ENCODE measurements around the gene TLR9. TPM values are rescaled to one million over a fixed set of nuclear protein-coding genes. Genes with fewer than 3 reads are reported as not detected.

TLR9 gene
- total and polyA plus RNA-seq, 5 donors, result 0.05 to 0.24 (median 0.19) TPM

DNA sequence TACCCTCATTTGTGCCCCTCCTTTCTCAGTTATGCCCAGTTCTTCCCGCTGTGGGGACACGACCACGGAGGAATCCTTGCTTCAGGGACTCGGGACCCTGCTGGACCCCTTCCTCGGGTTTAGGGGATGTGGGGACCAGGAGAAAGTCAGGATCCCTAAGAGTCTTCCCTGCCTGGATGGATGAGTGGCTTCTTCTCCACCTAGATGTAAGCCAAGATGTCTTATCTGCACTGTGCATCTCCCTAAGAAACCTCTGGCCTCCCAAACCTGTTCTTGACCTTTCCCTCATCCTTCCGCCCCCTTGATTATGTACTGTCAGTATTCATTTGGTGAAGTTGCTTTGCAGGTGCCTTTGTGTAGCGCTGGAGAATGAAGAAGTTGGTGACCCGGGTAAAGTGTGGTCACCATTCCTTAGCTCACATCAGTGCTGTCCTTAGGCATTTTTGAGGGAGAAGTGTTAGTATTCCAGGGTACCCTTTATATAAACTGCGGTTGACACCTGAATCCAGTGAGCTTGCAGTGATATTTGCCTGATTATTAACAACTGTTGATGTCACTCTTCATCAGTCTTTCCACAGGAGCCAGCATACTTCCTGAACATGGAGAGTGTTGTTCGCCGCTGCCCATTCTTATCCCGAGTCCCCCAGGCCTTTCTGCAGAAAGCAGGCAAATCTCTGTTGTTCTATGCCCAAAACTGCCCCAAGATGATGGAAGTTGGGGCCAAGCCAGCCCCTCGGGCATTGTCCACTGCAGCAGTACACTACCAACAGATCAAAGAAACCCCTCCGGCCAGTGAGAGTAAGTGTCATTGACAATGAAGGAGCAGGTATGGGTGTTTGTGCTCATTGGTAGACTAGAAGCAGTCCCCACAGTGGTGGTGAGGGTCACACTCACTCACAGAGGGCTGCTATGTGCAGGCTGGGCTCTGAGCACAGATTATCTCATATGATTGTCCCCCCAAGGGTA, 26.5 kb downstream of the TLR9 start:
- DNase-seq (peak in 1 of 3 donors; percentile 10), ATAC-seq (no peak)
- H3K27ac ChIP-seq (ENCODE audit: low read length), result no peak overlapping the region
- intact Hi-C loops (cut with DNase I), result no loop called here
- H3K4me1 ChIP-seq (ENCODE audit: control insufficient read depth, insufficient read depth, low read length), result peaks cover 14% of the 10 kb centered on the region
- no peaks in the 10 kb centered on the region for H3K27me3 ChIP-seq (ENCODE audit: control insufficient read depth, insufficient read depth)
- WGBS, result 37% methylated on average over 14 of the region's 14 CpGs
- peak overlapping the region; percentile 67 for H3K4me3 ChIP-seq (ENCODE audit: low read length)
- no peaks in the 10 kb centered on the region for H3K9me3 ChIP-seq (ENCODE audit: control insufficient read depth, low read length)

DNA sequence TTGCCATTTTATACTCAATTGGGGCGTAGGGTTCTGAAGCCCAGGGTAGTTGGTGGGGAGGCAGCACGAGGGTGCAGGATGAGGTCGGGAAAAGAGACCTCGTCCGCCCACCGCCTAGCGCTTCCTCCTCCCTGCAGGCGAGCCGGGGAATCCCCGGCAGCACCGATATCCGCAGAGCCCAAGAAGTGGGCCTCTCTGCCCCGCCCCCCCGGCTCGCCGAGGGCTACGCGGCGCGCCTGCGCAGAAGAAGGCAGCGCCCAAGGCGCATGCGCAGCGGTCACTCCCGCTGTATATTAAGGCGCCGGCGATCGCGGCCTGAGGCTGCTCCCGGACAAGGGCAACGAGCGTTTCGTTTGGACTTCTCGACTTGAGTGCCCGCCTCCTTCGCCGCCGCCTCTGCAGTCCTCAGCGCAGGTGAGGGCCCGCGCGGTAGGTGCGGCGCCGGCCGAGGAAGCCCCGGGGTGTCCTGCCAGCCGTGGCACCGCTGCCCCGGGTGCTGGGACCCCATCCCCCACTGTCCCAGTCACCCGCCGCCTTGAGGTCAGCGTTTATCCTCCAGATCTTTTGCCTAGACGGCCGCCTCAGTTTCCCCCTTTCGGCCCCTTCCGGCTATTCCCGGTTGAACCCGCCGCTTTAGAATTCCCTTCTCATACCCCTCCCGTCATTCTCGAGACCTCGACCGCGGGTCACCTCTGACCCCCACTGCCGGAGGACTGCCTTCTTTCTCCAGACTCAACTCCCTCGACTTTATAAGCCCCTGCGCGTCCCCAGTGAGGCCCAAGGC, 27.4 kb downstream of the TLR9 start, which contains the start of gene ALAS1:
TSS of gene ALAS1 (plus strand) at position 319 of the 784 bp plus-strand sequence. CDS start 1,082 bp downstream, outside the sequence.
- 1% methylated on average over 71 of the region's 71 CpGs for WGBS
- peak; percentile 88 for ATAC-seq
- no peaks in the 10 kb centered on the region for H3K9me3 ChIP-seq (ENCODE audit: control insufficient read depth, low read length)
- peak within 1 kb of the TSS; percentile 63 for H3K27ac ChIP-seq (ENCODE audit: low read length)
- no peaks in the 10 kb centered on the region for H3K27me3 ChIP-seq (ENCODE audit: control insufficient read depth, insufficient read depth)
- DNase-seq, result peak; percentile 93 to 98 (median 98)
- H3K4me3 ChIP-seq (ENCODE audit: low read length), result peak within 1 kb of the TSS; percentile 67
- intact Hi-C loops (cut with DNase I), result no loop called here
- peaks cover 14% of the 10 kb centered on the region for H3K4me1 ChIP-seq (ENCODE audit: control insufficient read depth, insufficient read depth, low read length)

DNA sequence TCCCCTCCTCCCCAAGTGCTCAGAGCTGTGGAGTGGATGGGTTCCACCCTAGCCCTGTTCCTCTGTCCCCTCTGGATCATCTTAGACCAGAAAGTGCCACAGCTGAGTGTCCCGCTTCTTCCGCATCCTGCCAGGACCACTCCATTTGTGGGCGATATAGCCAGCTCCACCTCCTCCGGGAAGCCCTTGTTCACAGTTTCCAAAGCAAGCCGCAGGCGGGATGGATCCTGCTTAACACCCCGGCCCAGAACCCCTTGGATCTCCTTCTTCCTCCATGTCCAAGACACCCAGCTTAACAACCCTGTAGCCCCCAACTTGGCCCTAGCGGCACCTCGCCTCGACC, 28.0 kb downstream of the TLR9 start:
- Histone ChIP-seq H3K4me3 (ENCODE audit: low read length) (peak overlapping the region; percentile 67), H3K9me3 (ENCODE audit: control insufficient read depth, low read length) (no peaks in the 10 kb centered on the region), H3K27me3 (ENCODE audit: control insufficient read depth, insufficient read depth) (no peaks in the 10 kb centered on the region), H3K27ac (ENCODE audit: low read length) (peak overlapping the region; percentile 63), H3K4me1 (ENCODE audit: control insufficient read depth, insufficient read depth, low read length) (peaks cover 14% of the 10 kb centered on the region)
- 37% methylated on average over 10 of the region's 10 CpGs for WGBS
- intact Hi-C loops (cut with DNase I), result no loop called here
- no peak for DNase-seq
- peak; percentile 2 to 6 for ATAC-seq

DNA sequence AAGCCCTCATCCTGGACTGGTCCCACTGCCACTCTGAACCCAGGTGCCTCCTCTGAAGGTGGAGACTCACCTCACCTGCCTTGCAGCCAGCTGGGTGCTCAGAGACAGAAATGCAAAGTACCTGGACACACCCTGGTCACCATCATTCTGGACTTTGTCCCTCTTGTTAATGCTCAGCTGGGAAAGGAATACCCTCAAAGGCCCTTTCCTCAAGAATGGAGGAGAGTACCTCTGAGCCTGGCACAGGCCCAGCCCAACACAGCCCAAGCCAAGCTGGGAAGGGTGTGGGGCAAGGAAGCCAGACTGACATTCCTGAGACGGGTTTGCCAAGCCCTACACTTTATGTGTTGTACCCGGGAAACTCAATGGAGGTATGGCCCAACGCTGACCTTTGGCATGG, 28.5 kb downstream of the TLR9 start:
- no peaks in the 10 kb centered on the region for H3K27me3 ChIP-seq (ENCODE audit: control insufficient read depth, insufficient read depth)
- H3K4me3 ChIP-seq (ENCODE audit: low read length), result no peak overlapping the region
- H3K27ac ChIP-seq (ENCODE audit: low read length), result no peak overlapping the region
- DNase-seq (peak in 1 of 3 donors; percentile 71), ATAC-seq (peak; percentile 2)
- peaks cover 14% of the 10 kb centered on the region for H3K4me1 ChIP-seq (ENCODE audit: control insufficient read depth, insufficient read depth, low read length)
- WGBS, result 57% methylated on average over 3 of the region's 3 CpGs
- no peaks in the 10 kb centered on the region for H3K9me3 ChIP-seq (ENCODE audit: control insufficient read depth, low read length)
- intact Hi-C loops (cut with DNase I), result no loop called here

DNA sequence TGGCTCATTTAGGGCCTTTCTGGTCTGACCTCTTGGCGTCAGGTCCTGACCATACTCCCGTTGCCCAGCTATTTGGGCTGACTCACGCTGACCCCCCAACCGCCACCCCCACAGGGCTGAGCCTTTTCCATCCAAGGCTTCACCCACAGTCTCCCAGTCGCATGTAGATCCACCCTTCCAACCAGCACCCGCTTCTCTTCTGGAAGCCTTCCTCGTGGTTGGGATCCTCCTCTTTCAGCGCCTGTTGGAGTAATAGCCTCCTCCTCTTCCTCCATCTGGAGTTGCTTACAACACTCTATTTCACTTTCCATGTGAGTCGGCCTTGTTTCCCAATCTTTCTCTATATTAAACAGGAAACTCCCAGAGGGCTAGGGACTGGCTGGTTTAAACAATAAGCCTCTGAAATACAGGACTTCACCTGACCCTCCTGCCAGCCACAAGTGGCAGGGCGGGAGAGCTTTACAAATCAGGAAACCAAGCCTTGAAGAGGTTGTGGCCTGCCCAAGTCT, 29.6 kb downstream of the TLR9 start:
- 64% methylated on average over 10 of the region's 10 CpGs for WGBS
- no peak overlapping the region for H3K4me3 ChIP-seq (ENCODE audit: low read length)
- intact Hi-C loops (cut with DNase I), result no loop called here
- H3K4me1 ChIP-seq (ENCODE audit: control insufficient read depth, insufficient read depth, low read length), result peaks cover 14% of the 10 kb centered on the region
- DNase-seq, result peak in 2 of 3 donors; percentile 50 to 71
- H3K9me3 ChIP-seq (ENCODE audit: control insufficient read depth, low read length), result no peaks in the 10 kb centered on the region
- no peaks in the 10 kb centered on the region for H3K27me3 ChIP-seq (ENCODE audit: control insufficient read depth, insufficient read depth)
- H3K27ac ChIP-seq (ENCODE audit: low read length), result peak overlapping the region; percentile 30
- ATAC-seq, result peak in 1 of 2 donors; percentile 4

DNA sequence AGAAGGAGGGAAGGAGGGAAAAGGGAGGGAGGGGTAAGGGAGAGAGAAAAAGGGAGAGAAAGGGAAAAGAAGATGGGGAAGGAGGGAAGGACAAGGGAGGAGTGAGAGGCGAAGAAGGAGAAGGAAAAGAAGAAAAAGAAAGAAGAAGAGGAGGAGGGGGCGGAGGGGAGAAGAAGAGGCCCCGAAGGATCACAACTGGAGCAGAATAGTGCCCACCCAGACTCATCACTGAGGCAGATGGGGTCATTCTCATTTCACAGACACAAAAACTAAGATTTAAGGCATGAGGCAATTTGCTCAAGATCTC, 30.2 kb downstream of the TLR9 start:
- DNase-seq (no peak), ATAC-seq (no peak)
- intact Hi-C loops (cut with DNase I), result no loop called here
- peaks cover 18% of the 10 kb centered on the region for H3K4me1 ChIP-seq (ENCODE audit: control insufficient read depth, insufficient read depth, low read length)
- 82% methylated on average over 3 of the region's 3 CpGs for WGBS
- H3K4me3 ChIP-seq (ENCODE audit: low read length), result no peak overlapping the region
- no peaks in the 10 kb centered on the region for H3K9me3 ChIP-seq (ENCODE audit: control insufficient read depth, low read length)
- no peaks in the 10 kb centered on the region for H3K27me3 ChIP-seq (ENCODE audit: control insufficient read depth, insufficient read depth)
- H3K27ac ChIP-seq (ENCODE audit: low read length), result no peak overlapping the region

DNA sequence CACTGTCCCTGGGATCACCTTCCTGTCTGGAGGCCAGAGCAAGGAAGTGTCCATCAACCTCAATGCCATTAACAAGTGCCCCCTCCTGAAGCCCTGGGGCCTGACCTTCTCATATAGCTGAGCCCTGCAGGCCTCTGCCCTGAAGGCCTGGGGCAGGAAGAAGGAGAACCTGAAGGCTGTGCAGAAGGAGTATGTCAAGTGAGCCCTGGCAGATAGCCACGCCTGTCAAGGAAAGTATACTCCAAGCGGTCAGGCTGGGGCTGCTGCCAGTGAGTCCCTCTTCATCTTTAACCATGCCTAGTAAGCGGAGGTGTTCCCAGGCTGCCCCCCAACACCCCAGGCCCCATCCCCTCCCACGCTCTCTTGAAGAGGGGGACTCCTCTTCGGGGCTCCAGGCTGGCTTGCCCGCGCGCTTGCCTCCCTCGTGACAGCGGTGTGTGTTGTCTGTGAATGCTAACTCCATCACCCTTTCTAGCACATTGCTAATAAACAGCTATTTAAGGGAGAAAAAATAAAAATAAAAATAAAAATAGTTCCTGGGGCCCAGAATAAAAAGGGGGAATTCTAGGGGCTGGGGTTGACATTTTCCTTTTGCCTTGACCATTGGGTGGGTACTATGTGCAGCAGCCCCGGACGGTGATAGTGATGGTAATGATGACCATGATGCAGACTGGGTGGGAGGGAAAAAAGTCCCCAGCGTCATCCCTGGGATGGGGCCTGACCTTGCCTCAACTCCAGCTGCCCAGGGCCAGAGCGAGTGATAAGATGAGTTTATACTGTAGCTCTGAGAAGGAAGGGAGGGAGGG, 30.8 kb downstream of the TLR9 start:
- ATAC-seq, result no peak
- WGBS, result 73% methylated on average over 14 of the region's 14 CpGs
- DNase-seq, result peak; percentile 73 to 89 (median 80)

DNA sequence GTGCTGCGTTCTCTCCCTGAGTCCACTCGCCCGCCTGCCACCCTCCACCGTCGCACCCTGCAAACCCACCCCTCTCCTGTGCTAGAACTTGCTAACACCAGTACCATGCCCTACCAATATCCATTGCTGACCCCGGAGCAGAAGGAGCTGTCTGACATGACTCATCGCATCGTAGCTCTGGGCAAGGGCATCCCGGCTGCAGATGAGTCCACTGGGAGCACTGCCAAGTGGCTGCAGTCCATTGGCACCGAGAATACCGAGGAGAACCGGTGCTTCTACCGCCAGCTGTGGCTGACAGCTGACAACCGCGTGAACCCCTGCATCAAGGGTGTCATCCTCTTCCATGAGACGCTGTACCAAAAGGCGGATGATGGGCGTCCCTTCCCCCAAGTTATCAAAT, 32.4 kb downstream of the TLR9 start:
- DNase-seq (peak; percentile 67 to 79 (median 77)), ATAC-seq (peak in 1 of 2 donors; percentile 12)
- Histone ChIP-seq H3K27ac (ENCODE audit: low read length) (no peak overlapping the region), H3K4me1 (ENCODE audit: control insufficient read depth, insufficient read depth, low read length) (peaks cover 11% of the 10 kb centered on the region), H3K4me3 (ENCODE audit: low read length) (no peak overlapping the region), H3K27me3 (ENCODE audit: control insufficient read depth, insufficient read depth) (no peaks in the 10 kb centered on the region), H3K9me3 (ENCODE audit: control insufficient read depth, low read length) (no peaks in the 10 kb centered on the region)
- 65% methylated on average over 18 of the region's 18 CpGs for WGBS
- intact Hi-C loops (cut with DNase I), result loop anchor here in 1 of 4 donors (5.0 kb wide), 1 partner anchor 36 kb away; no protein-coding TSS in a partner anchor

More for the DNA sequence above, 30.8 kb downstream of the TLR9 start:
- intact Hi-C loops (cut with DNase I), result loop anchor here in 1 of 4 donors (5.0 kb wide), 1 partner anchor 37 kb away; no protein-coding TSS in a partner anchor
- no peak overlapping the region for H3K27ac ChIP-seq (ENCODE audit: low read length)
- no peak overlapping the region for H3K4me3 ChIP-seq (ENCODE audit: low read length)
- peaks cover 18% of the 10 kb centered on the region for H3K4me1 ChIP-seq (ENCODE audit: control insufficient read depth, insufficient read depth, low read length)
- no peaks in the 10 kb centered on the region for H3K27me3 ChIP-seq (ENCODE audit: control insufficient read depth, insufficient read depth)
- no peaks in the 10 kb centered on the region for H3K9me3 ChIP-seq (ENCODE audit: control insufficient read depth, low read length)

DNA sequence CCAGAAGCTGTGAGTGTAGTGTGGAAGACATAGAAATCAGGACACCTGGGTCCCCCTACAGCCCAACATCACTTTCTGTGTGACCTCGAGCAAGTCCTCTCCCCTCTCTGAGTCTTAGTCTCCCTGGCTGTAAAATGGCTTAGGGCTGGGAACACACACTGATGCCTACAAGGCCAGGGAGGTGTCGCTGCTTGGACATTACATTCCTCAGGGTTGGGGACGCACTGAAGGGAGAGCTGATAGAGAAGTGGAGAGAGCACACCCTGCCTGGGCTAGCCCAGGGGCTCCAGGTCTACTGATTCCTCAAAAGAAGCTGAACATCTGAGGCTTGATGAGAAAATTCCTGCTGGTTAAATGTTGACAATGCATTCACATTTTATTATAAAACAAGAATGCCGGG, 33.8 kb downstream of the TLR9 start:
- ATAC-seq (no peak), DNase-seq (no peak)
- WGBS, result 85% methylated on average over 4 of the region's 4 CpGs
- Histone ChIP-seq H3K4me3 (ENCODE audit: low read length) (no peak overlapping the region), H3K9me3 (ENCODE audit: control insufficient read depth, low read length) (no peaks in the 10 kb centered on the region), H3K4me1 (ENCODE audit: control insufficient read depth, insufficient read depth, low read length) (peaks cover 4% of the 10 kb centered on the region), H3K27me3 (ENCODE audit: control insufficient read depth, insufficient read depth) (no peaks in the 10 kb centered on the region), H3K27ac (ENCODE audit: low read length) (no peak overlapping the region)
- intact Hi-C loops (cut with DNase I), result loop anchor here in 1 of 4 donors (5.0 kb wide), 1 partner anchor 34 kb away; no protein-coding TSS in a partner anchor

All from right cardiac atrium (tissue), 5 donors.